ENCODE results near the gene ABCA9. TPM values are rescaled to one million over a fixed set of nuclear protein-coding genes. Genes with fewer than 3 reads are reported as not detected.

The ABCA9 gene
- total RNA-seq, 1 donor, result 23.2 TPM

GRCh38 chr17:69042308-69042707, 18.4 kb downstream of the ABCA9 start:
- no peak overlapping the region for H3K4me2 ChIP-seq (ENCODE audit: insufficient read depth, low read length)
- no peak overlapping the region for H3K27ac ChIP-seq (ENCODE audit: low read depth, low read length)
- H3K4me1 ChIP-seq (ENCODE audit: insufficient read depth, low read length), result peaks cover 4% of the 10 kb centered on the region
- H3K4me3 ChIP-seq (ENCODE audit: insufficient read depth, low read length), result no peak overlapping the region
- no peaks in the 10 kb centered on the region for H3K36me3 ChIP-seq (ENCODE audit: insufficient read depth, low read length)
- H3K9me3 ChIP-seq (ENCODE audit: low read depth, low read length), result no peaks in the 10 kb centered on the region
- TF ChIP-seq, protein P1, sequence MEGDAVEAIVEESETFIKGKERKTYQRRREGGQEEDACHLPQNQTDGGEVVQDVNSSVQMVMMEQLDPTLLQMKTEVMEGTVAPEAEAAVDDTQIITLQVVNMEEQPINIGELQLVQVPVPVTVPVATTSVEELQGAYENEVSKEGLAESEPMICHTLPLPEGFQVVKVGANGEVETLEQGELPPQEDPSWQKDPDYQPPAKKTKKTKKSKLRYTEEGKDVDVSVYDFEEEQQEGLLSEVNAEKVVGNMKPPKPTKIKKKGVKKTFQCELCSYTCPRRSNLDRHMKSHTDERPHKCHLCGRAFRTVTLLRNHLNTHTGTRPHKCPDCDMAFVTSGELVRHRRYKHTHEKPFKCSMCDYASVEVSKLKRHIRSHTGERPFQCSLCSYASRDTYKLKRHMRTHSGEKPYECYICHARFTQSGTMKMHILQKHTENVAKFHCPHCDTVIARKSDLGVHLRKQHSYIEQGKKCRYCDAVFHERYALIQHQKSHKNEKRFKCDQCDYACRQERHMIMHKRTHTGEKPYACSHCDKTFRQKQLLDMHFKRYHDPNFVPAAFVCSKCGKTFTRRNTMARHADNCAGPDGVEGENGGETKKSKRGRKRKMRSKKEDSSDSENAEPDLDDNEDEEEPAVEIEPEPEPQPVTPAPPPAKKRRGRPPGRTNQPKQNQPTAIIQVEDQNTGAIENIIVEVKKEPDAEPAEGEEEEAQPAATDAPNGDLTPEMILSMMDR (IDR thresholded peaks at IDR 0.05; ENCODE audit: extremely low read depth, low read depth, low read length), result no peak
- H4K20me1 ChIP-seq (ENCODE audit: insufficient read depth, low read length), result no peaks in the 10 kb centered on the region
- H3K27me3 ChIP-seq (ENCODE audit: insufficient read depth, low read length), result no peaks in the 10 kb centered on the region
- DNase-seq (ENCODE audit: insufficient read length, low spot score, missing footprints), result no peak
- no peak overlapping the region for H2AFZ ChIP-seq (ENCODE audit: low read length)
- no peaks in the 10 kb centered on the region for H3K79me2 ChIP-seq (ENCODE audit: insufficient read depth, low read length)

GRCh38 chr17:69031839-69032238, 28.9 kb downstream of the ABCA9 start:
- no peak overlapping the region for H3K4me2 ChIP-seq (ENCODE audit: insufficient read depth, low read length)

DNA sequence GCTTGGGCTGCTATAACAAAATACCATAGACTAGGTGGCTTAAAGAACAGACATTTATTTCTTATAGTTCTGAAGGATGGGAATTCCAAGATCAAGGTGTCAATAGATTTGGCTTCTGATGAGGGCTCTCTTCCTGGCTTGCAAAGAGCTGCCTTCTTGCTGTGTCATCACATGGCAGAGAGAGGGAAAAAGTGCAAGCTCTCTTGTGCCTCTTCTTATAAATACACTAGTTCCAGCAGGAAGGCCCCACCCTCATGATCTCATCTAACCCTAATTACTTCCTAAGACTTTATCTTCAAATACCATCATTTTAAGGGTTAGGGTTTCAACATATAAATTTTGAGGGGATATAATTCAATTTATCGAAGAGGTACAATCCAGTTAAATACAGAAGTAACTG, 30.6 kb downstream of the ABCA9 start:
- H2AFZ ChIP-seq (ENCODE audit: low read length), result no peak overlapping the region
- H3K4me3 ChIP-seq (ENCODE audit: insufficient read depth, low read length), result no peak overlapping the region
- no peaks in the 10 kb centered on the region for H3K27me3 ChIP-seq (ENCODE audit: insufficient read depth, low read length)
- H3K4me2 ChIP-seq (ENCODE audit: insufficient read depth, low read length), result no peak overlapping the region
- H3K36me3 ChIP-seq (ENCODE audit: insufficient read depth, low read length), result no peaks in the 10 kb centered on the region
- DNase-seq (ENCODE audit: insufficient read length, low spot score, missing footprints), result no peak
- TF ChIP-seq, protein P1 (IDR thresholded peaks at IDR 0.05; ENCODE audit: extremely low read depth, low read depth, low read length), result no peak
- no peaks in the 10 kb centered on the region for H3K9me3 ChIP-seq (ENCODE audit: low read depth, low read length)
- no peaks in the 10 kb centered on the region for H3K4me1 ChIP-seq (ENCODE audit: insufficient read depth, low read length)
- no peaks in the 10 kb centered on the region for H4K20me1 ChIP-seq (ENCODE audit: insufficient read depth, low read length)
- H3K27ac ChIP-seq (ENCODE audit: low read depth, low read length), result no peak overlapping the region
- H3K79me2 ChIP-seq (ENCODE audit: insufficient read depth, low read length), result no peaks in the 10 kb centered on the region

More at GRCh38 chr17:69031839-69032238, 28.9 kb downstream of the ABCA9 start:
- no peaks in the 10 kb centered on the region for H3K36me3 ChIP-seq (ENCODE audit: insufficient read depth, low read length)
- no peak overlapping the region for H3K27ac ChIP-seq (ENCODE audit: low read depth, low read length)
- DNase-seq (ENCODE audit: insufficient read length, low spot score, missing footprints), result no peak
- H3K27me3 ChIP-seq (ENCODE audit: insufficient read depth, low read length), result no peaks in the 10 kb centered on the region
- no peaks in the 10 kb centered on the region for H3K79me2 ChIP-seq (ENCODE audit: insufficient read depth, low read length)
- TF ChIP-seq, protein P1 (IDR thresholded peaks at IDR 0.05; ENCODE audit: extremely low read depth, low read depth, low read length), result no peak
- H3K4me3 ChIP-seq (ENCODE audit: insufficient read depth, low read length), result no peak overlapping the region
- H2AFZ ChIP-seq (ENCODE audit: low read length), result no peak overlapping the region
- H3K9me3 ChIP-seq (ENCODE audit: low read depth, low read length), result no peaks in the 10 kb centered on the region
- H3K4me1 ChIP-seq (ENCODE audit: insufficient read depth, low read length), result no peaks in the 10 kb centered on the region
- no peaks in the 10 kb centered on the region for H4K20me1 ChIP-seq (ENCODE audit: insufficient read depth, low read length)

DNA sequence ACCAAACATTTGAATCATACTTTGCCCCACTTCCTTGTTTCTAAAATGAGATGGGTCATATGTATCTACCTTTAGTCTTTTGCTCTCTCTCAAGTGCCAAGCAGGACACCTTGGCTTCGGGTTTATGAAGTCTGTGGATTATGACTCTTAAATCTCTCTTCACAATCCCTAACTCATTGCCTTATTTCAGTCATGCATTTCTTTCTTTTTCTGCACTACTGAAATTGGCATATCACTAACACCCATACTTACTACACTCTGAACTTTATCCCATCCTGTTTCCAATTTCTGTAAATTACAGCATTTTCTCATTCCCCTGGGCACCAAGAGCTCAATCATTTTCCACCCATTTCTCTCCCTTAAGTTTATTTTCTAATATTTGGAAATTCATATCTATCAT, 42.0 kb downstream of the ABCA9 start:
- TF ChIP-seq, protein P1 (IDR thresholded peaks at IDR 0.05; ENCODE audit: extremely low read depth, low read depth, low read length), result no peak
- Histone ChIP-seq H3K36me3 (ENCODE audit: insufficient read depth, low read length) (no peaks in the 10 kb centered on the region), H2AFZ (ENCODE audit: low read length) (no peak overlapping the region)

More for the DNA sequence above, 42.0 kb downstream of the ABCA9 start:
- Histone ChIP-seq H3K4me2 (ENCODE audit: insufficient read depth, low read length) (no peak overlapping the region), H3K4me1 (ENCODE audit: insufficient read depth, low read length) (peaks cover 2% of the 10 kb centered on the region), H3K27me3 (ENCODE audit: insufficient read depth, low read length) (no peaks in the 10 kb centered on the region), H4K20me1 (ENCODE audit: insufficient read depth, low read length) (no peaks in the 10 kb centered on the region), H3K4me3 (ENCODE audit: insufficient read depth, low read length) (no peak overlapping the region), H3K27ac (ENCODE audit: low read depth, low read length) (no peak overlapping the region), H3K9me3 (ENCODE audit: low read depth, low read length) (no peaks in the 10 kb centered on the region), H3K79me2 (ENCODE audit: insufficient read depth, low read length) (no peaks in the 10 kb centered on the region)
- no peak for DNase-seq (ENCODE audit: insufficient read length, low spot score, missing footprints)

Data from osteoblast (primary cell).